KMS-11 (cell line): ENCODE data around the gene ADAMTS17.

Experiments
- H2AFZ ChIP-seq: fragments of 200-600 bp; sonication (generic); 2 replicates; pipeline ENCODE4 v1.6.1; 2016; ENCODE audit warnings: antibody characterized with exemption, mixed run types, low read depth
- H3K27ac ChIP-seq: fragments of 200-600 bp; sonication (generic); 2 replicates; pipeline ENCODE4 v1.6.1; 2016; ENCODE audit warnings: mild to moderate bottlenecking, mixed run types
- H3K27me3 ChIP-seq: fragments of 200-600 bp; sonication (generic); 2 replicates; pipeline ENCODE4 v1.6.1; 2017; ENCODE audit warnings: mild to moderate bottlenecking, low read depth, mixed run types, moderate library complexity; ENCODE audit not compliant: insufficient read depth
- H3K36me3 ChIP-seq: fragments of 200-600 bp; sonication (generic); 2 replicates; pipeline ENCODE4 v1.6.1; 2017; ENCODE audit warnings: mild to moderate bottlenecking, mixed run types; ENCODE audit not compliant: insufficient read depth
- H3K4me1 ChIP-seq: fragments of 200-600 bp; sonication (generic); 2 replicates; pipeline ENCODE4 v1.6.1; 2016; ENCODE audit warnings: mild to moderate bottlenecking, low read depth, mixed run types; ENCODE audit not compliant: poor library complexity, severe bottlenecking
- H3K4me2 ChIP-seq: fragments of 200-600 bp; sonication (generic); 2 replicates; pipeline ENCODE4 v1.7.0; 2016; ENCODE audit warnings: mild to moderate bottlenecking, mixed run types
- H3K4me3 ChIP-seq: fragments of 200-600 bp; sonication (generic); IDR thresholded peaks from 2 replicates; pipeline ENCODE4 v1.6.1; 2017; ENCODE audit warnings: low read depth, low read length, mixed read lengths; ENCODE audit not compliant: insufficient read depth
- H3K79me2 ChIP-seq: fragments of 200-600 bp; sonication (generic); 2 replicates; pipeline ENCODE4 v1.6.1; 2016; ENCODE audit warnings: low read depth, mixed run types; ENCODE audit not compliant: insufficient read depth
- H3K9ac ChIP-seq: fragments of 200-600 bp; sonication (generic); 2 replicates; pipeline ENCODE4 v1.6.1; 2016; ENCODE audit warnings: mild to moderate bottlenecking, mixed run types
- H4K20me1 ChIP-seq: fragments of 200-600 bp; sonication (generic); 2 replicates; pipeline ENCODE4 v1.6.1; 2016; ENCODE audit warnings: mild to moderate bottlenecking, mixed run types; ENCODE audit not compliant: insufficient read depth
- TF ChIP-seq, protein P1 (sequence below): fragments of 200-600 bp; sonication (generic); conservative IDR thresholded peaks from 2 replicates; pipeline ENCODE4 v1.6.1; 2017; ENCODE audit warnings: low read depth, mild to moderate bottlenecking, antibody characterized with exemption, low read length, moderate library complexity, mixed read lengths

Gene ADAMTS17

DNA sequence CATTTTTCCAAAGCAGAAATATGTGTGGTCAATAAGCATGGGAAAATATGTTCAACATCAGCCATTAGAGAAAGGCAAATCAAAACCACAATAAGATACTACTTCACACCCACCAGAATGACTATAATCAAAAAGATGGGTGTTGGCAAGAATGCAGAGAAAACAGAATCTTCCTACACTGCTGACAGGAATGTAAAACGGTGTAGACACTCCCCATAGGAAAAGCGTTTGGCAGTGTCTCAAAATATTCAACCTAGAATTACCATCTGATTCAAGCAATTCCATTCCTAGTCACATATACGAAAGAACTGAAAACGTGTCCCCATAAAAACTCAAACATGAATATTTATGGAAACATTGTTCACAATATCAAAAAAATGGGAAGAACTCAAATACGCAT is 123.3 kb downstream of the ADAMTS17 start:
- Histone ChIP-seq H3K4me2 (no peak overlapping the region), H3K27me3 (no peaks in the 10 kb centered on the region), H3K9ac (no peak overlapping the region), H2AFZ (no peak overlapping the region), H3K4me3 (no peak overlapping the region), H4K20me1 (no peaks in the 10 kb centered on the region), H3K27ac (no peak overlapping the region), H3K79me2 (no peaks in the 10 kb centered on the region), H3K4me1 (no peaks in the 10 kb centered on the region), H3K36me3 (no peaks in the 10 kb centered on the region)
- TF ChIP-seq, protein P1, sequence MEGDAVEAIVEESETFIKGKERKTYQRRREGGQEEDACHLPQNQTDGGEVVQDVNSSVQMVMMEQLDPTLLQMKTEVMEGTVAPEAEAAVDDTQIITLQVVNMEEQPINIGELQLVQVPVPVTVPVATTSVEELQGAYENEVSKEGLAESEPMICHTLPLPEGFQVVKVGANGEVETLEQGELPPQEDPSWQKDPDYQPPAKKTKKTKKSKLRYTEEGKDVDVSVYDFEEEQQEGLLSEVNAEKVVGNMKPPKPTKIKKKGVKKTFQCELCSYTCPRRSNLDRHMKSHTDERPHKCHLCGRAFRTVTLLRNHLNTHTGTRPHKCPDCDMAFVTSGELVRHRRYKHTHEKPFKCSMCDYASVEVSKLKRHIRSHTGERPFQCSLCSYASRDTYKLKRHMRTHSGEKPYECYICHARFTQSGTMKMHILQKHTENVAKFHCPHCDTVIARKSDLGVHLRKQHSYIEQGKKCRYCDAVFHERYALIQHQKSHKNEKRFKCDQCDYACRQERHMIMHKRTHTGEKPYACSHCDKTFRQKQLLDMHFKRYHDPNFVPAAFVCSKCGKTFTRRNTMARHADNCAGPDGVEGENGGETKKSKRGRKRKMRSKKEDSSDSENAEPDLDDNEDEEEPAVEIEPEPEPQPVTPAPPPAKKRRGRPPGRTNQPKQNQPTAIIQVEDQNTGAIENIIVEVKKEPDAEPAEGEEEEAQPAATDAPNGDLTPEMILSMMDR = no peak

DNA sequence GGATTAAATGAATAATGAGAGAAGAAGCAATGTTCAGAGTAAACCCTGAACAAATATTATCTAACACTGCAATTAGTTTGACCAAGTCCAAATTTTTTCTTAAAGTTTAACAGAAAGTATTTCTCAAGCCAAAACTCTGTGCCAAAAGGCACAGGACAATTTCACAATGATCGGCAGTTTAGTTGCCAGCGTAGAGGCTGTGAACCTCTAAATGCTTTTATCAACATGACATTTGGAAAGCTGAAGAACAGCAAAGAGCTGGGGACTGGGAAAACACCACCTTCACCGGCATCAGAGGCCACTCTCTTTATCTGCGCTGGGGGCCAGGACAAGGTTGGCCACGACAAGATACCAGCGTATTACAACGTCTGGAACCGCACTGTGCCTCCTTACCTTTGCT is 125.6 kb downstream of the ADAMTS17 start:
- Histone ChIP-seq H3K9ac (no peak overlapping the region), H3K4me2 (no peak overlapping the region), H2AFZ (no peak overlapping the region), H3K79me2 (no peaks in the 10 kb centered on the region), H3K36me3 (no peaks in the 10 kb centered on the region), H4K20me1 (no peaks in the 10 kb centered on the region), H3K27me3 (no peaks in the 10 kb centered on the region), H3K27ac (no peak overlapping the region), H3K4me1 (no peaks in the 10 kb centered on the region), H3K4me3 (no peak overlapping the region)
- TF ChIP-seq, protein P1 = no peak

DNA sequence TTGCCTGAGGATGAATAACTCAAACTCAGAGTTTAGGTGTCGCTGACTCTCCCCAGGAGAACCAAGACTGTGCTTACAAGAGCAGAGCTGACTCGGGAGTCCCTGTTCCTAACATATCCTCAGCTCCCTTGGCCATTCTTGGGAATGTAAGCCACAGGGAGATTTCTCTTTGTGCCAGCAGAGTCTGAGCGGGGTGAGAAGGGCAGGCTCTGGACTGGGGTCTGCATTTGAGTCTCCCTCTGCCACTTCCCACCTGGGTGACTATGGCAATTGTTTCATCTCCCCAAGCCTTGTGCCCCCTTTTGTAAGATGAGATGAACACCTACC is 126.0 kb downstream of the ADAMTS17 start:
- Histone ChIP-seq H2AFZ (no peak overlapping the region), H3K79me2 (no peaks in the 10 kb centered on the region), H3K9ac (no peak overlapping the region), H3K4me1 (no peaks in the 10 kb centered on the region), H3K27ac (no peak overlapping the region), H3K27me3 (no peaks in the 10 kb centered on the region), H3K4me2 (no peak overlapping the region), H4K20me1 (no peaks in the 10 kb centered on the region), H3K36me3 (no peaks in the 10 kb centered on the region), H3K4me3 (no peak overlapping the region)
- TF ChIP-seq, protein P1 = no peak

DNA sequence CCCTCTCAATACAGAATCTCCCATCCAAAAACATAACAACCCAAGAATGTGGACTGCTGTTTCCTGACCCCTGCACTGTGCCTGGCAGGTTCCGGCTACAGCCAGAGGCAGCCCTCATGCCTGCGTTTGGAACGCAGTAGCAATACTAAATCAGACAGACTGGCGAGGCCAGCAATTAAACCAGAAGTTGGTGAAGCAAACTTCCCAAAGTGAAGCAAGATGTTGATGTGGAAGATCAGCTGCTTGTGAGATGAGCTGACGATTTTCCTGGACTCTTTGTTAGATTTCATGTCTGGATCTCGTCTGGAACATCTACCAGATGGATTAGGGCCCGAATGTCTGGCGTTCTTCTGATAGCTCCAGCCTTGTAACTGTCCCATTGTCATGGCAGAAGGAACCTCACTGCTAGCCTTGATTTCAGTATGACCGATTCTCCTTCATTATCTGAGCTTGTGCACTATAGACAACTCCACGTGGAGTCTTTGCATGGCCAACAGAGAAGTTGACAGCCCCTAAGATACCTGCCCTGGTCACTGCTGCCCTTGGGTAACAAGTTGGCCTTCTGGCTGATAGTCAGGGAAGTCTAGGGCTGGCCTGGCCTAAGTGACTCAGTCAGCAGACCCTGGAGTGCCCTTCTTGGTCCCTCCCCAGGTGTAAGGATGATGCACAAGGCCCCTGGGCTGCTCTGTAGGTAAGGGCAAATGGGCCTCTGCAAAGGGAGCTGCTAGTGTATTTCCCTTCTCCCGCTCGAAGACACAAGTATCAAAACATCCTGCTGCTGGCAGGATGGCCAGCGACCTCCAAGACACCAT is 126.5 kb downstream of the ADAMTS17 start:
- Histone ChIP-seq H3K79me2 (no peaks in the 10 kb centered on the region), H3K36me3 (no peaks in the 10 kb centered on the region), H3K4me3 (no peak overlapping the region), H3K4me1 (no peaks in the 10 kb centered on the region), H3K9ac (no peak overlapping the region), H3K4me2 (no peak overlapping the region), H2AFZ (no peak overlapping the region), H3K27me3 (no peaks in the 10 kb centered on the region), H4K20me1 (no peaks in the 10 kb centered on the region), H3K27ac (no peak overlapping the region)
- TF ChIP-seq, protein P1 = no peak
